Measurements from ENCODE around the gene CFAP74. TPM values are rescaled to one million over a fixed set of nuclear protein-coding genes. Genes with fewer than 3 reads are reported as not detected.
A peak's percentile ranks its signal among the peaks of the same experiment; 100 is the strongest.

Gene CFAP74
- total and polyA plus RNA-seq, 2 of the 13 experiments (the other 11 are each of a cell fraction or from before 2014, with no cell fraction given) = 0.27 to 0.62 TPM

DNA sequence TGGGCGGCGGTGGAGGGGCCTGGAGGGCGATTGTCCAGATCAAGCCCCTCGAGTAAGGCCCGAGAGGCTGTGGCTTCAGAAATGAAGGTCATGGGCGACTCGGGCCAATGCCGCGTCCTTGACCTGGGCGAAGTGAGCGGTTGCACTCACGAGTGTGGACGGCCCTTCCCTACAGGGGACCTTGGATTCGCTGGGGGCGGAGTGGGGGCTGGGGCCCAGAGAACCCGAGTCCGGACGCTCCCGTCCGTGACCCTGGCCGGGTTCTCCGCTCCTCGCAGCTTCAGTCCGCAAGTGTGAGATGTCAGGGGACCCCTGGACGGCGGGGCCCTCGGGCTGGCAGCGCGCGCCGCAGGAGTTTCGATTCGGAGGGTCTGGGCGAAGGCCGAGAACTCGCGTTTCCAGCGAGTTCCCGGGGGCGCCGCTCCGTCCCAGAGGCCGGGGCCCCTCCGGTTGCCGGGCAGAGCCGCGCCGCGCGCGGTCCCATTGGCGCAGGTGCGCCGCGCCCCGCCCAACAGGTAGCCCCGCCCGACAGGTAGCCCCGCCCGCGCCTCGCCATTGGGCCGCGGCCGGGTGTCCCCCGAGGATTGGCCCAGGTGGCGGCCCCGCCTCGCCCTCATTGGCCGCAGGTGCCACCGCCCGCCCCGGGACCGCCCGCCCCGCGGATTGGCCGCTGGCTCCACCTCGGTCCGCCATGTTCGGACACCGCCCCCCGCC is 46.3 kb upstream of the CFAP74 start, which contains the start of gene PRKCZ (continued):
- TF ChIP-seq, protein P1, sequence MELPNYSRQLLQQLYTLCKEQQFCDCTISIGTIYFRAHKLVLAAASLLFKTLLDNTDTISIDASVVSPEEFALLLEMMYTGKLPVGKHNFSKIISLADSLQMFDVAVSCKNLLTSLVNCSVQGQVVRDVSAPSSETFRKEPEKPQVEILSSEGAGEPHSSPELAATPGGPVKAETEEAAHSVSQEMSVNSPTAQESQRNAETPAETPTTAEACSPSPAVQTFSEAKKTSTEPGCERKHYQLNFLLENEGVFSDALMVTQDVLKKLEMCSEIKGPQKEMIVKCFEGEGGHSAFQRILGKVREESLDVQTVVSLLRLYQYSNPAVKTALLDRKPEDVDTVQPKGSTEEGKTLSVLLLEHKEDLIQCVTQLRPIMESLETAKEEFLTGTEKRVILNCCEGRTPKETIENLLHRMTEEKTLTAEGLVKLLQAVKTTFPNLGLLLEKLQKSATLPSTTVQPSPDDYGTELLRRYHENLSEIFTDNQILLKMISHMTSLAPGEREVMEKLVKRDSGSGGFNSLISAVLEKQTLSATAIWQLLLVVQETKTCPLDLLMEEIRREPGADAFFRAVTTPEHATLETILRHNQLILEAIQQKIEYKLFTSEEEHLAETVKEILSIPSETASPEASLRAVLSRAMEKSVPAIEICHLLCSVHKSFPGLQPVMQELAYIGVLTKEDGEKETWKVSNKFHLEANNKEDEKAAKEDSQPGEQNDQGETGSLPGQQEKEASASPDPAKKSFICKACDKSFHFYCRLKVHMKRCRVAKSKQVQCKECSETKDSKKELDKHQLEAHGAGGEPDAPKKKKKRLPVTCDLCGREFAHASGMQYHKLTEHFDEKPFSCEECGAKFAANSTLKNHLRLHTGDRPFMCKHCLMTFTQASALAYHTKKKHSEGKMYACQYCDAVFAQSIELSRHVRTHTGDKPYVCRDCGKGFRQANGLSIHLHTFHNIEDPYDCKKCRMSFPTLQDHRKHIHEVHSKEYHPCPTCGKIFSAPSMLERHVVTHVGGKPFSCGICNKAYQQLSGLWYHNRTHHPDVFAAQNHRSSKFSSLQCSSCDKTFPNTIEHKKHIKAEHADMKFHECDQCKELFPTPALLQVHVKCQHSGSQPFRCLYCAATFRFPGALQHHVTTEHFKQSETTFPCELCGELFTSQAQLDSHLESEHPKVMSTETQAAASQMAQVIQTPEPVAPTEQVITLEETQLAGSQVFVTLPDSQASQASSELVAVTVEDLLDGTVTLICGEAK (IDR thresholded peaks at IDR 0.05) = no peak
- TF ChIP-seq, protein P1 (CRISPR knock-in tag; IDR thresholded peaks at IDR 0.05) = no peak
- TF ChIP-seq ZNF24 (IDR thresholded peaks at IDR 0.05) (no peak), ISX (CRISPR knock-in tag; conservative IDR thresholded peaks at IDR 0.05) (no peak), KMT2A (CRISPR knock-in tag; IDR thresholded peaks at IDR 0.05) (peak; percentile 60), U2AF1 (optimal IDR thresholded peaks at IDR 0.05; ENCODE audit: low read depth, low read length) (no peak), BRD4 (CRISPR knock-in tag; IDR thresholded peaks at IDR 0.05) (no peak), MAF1 (CRISPR knock-in tag; IDR thresholded peaks at IDR 0.05; ENCODE audit: borderline replicate concordance) (0 out of 2 replicates have a peak, but pooled peaks have one; percentile 42), CCAR2 (optimal IDR thresholded peaks at IDR 0.05; ENCODE audit: low read depth, low read length) (no peak), KAT8 (CRISPR knock-in tag; IDR thresholded peaks at IDR 0.05) (peak; percentile 25; the same call in 1 of the 2 replicates), ZNF788 (CRISPR knock-in tag; IDR thresholded peaks at IDR 0.05; ENCODE audit: borderline replicate concordance) (peak; percentile 76; the same call in 1 of the 2 replicates), FOXK2 (IDR thresholded peaks at IDR 0.05) (no peak), HDAC6 (IDR thresholded peaks at IDR 0.05; ENCODE audit: low read depth, low read length) (no peak), SIN3A (IDR thresholded peaks at IDR 0.05; ENCODE audit: borderline replicate concordance, low read depth, low read length) (peak; percentile 46; the same call in 1 of the 2 replicates), ZFX (CRISPR knock-in tag; IDR thresholded peaks at IDR 0.05; ENCODE audit: low read depth) (peak; percentile 72), SUZ12 (IDR thresholded peaks at IDR 0.05; ENCODE audit: low read depth, low read length) (no peak), EED (CRISPR knock-in tag; IDR thresholded peaks at IDR 0.05) (no peak), HNRNPLL (IDR thresholded peaks at IDR 0.05; ENCODE audit: low read depth, low read length, poor library complexity, severe bottlenecking) (peak; percentile 39)
- TF ChIP-seq, protein P2, sequence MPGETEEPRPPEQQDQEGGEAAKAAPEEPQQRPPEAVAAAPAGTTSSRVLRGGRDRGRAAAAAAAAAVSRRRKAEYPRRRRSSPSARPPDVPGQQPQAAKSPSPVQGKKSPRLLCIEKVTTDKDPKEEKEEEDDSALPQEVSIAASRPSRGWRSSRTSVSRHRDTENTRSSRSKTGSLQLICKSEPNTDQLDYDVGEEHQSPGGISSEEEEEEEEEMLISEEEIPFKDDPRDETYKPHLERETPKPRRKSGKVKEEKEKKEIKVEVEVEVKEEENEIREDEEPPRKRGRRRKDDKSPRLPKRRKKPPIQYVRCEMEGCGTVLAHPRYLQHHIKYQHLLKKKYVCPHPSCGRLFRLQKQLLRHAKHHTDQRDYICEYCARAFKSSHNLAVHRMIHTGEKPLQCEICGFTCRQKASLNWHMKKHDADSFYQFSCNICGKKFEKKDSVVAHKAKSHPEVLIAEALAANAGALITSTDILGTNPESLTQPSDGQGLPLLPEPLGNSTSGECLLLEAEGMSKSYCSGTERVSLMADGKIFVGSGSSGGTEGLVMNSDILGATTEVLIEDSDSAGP (CRISPR knock-in tag; IDR thresholded peaks at IDR 0.05; ENCODE audit: borderline replicate concordance) = peak; percentile 63; the same call in 1 of the 2 replicates
- TF ChIP-seq, protein P3, sequence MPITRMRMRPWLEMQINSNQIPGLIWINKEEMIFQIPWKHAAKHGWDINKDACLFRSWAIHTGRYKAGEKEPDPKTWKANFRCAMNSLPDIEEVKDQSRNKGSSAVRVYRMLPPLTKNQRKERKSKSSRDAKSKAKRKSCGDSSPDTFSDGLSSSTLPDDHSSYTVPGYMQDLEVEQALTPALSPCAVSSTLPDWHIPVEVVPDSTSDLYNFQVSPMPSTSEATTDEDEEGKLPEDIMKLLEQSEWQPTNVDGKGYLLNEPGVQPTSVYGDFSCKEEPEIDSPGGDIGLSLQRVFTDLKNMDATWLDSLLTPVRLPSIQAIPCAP (CRISPR knock-in tag; IDR thresholded peaks at IDR 0.05; ENCODE audit: low read depth) = no peak

Data from HepG2 (cell line).